PFSK-1 (cell line): ENCODE results near the gene ASB16.

Source experiments
- FOXP2 ChIP-seq: optimal IDR thresholded peaks from 2 replicates; pipeline ENCODE3; 2011; ENCODE audit warnings: borderline replicate concordance, control low read depth, inconsistent platforms; ENCODE audit not compliant: insufficient read depth; ENCODE audit errors: extremely low read length, extremely low read depth
- POLR2AphosphoS5 ChIP-seq: IDR thresholded peaks from 2 replicates; pipeline ENCODE4 v1.6.1; 2012; ENCODE audit warnings: low read depth, mild to moderate bottlenecking, control low read depth, low read length, moderate library complexity
- REST ChIP-seq, 2 experiments: IDR thresholded peaks; 2 replicates each; pipeline versions ENCODE4 v1.6.1 to v1.8.0; 2011 to 2012; ENCODE audit warnings: low read depth in 2 of 2, low read length in 2 of 2, control low read depth in 1 of 2, inconsistent platforms in 1 of 2, mild to moderate bottlenecking in 1 of 2, moderate library complexity in 1 of 2; ENCODE audit not compliant: insufficient read depth in 1 of 2
- SIN3A ChIP-seq: IDR thresholded peaks from 2 replicates; pipeline ENCODE4 v1.6.1; 2012; ENCODE audit warnings: mild to moderate bottlenecking, low read length, moderate library complexity, borderline replicate concordance; ENCODE audit not compliant: insufficient read depth
- TAF1 ChIP-seq: IDR thresholded peaks from 2 replicates; pipeline ENCODE4 v1.6.1; 2012; ENCODE audit warnings: low read length, control low read depth, borderline replicate concordance; ENCODE audit not compliant: insufficient read depth

The ASB16 gene

DNA sequence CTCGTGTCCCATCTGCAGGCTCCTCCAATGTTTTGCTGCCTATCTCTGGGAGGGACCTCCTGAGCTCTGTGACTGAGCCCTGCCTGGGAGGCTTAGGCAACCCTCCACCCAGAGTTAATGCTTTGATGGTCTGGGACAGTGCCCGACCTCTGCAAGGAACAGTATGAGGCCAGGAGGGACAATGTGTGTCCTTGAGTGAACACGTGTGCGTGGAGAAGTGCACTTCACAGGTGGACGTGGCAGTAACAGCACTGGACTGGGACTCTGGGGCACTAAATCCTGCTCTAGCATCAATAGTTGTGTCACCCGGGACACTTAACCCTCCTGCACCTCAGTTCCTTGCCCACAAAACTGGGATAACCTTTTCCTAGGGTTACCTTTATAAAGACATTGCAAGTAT is 44.4 kb downstream of the ASB16 start:
- TF ChIP-seq TAF1 (no peak), POLR2AphosphoS5 (no peak; the same call in 1 of the 2 replicates), REST (IDR thresholded peaks at IDR 0.05; ENCODE audit: insufficient read depth in 1 of 2, low read depth in 2 of 2, low read length in 2 of 2) (no peak), FOXP2 (no peak)

DNA sequence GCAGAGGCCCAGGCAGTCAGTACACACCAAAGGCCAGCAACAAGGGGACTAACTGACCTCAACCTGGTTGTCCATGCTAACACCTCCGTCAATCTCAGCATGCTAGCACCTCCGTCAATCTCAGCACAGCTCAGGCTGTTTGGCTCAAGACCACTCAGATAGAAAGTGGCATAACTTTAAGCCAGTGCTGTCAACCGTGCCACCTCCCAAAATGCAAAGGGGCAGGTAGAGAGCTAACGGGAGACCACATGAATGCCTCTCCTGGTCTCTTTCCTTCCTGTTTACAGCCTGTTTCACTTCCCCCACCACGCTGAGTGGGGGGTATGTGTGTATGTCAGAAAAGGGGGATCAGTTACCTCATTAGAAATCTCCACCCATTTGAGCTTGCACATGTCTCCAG is 45.7 kb downstream of the ASB16 start:
- TF ChIP-seq POLR2AphosphoS5 (no peak), TAF1 (no peak), REST (IDR thresholded peaks at IDR 0.05; ENCODE audit: insufficient read depth in 1 of 2, low read depth in 2 of 2, low read length in 2 of 2) (no peak), SIN3A (no peak), FOXP2 (no peak)

GRCh38 chr17:44216694-44217093 is 46.2 kb downstream of the ASB16 start:
- TF ChIP-seq POLR2AphosphoS5, result no peak
- no peak for TF ChIP-seq FOXP2
- no peak for TF ChIP-seq SIN3A
- TF ChIP-seq REST (IDR thresholded peaks at IDR 0.05; ENCODE audit: insufficient read depth in 1 of 2, low read depth in 2 of 2, low read length in 2 of 2), result no peak
- no peak for TF ChIP-seq TAF1

DNA sequence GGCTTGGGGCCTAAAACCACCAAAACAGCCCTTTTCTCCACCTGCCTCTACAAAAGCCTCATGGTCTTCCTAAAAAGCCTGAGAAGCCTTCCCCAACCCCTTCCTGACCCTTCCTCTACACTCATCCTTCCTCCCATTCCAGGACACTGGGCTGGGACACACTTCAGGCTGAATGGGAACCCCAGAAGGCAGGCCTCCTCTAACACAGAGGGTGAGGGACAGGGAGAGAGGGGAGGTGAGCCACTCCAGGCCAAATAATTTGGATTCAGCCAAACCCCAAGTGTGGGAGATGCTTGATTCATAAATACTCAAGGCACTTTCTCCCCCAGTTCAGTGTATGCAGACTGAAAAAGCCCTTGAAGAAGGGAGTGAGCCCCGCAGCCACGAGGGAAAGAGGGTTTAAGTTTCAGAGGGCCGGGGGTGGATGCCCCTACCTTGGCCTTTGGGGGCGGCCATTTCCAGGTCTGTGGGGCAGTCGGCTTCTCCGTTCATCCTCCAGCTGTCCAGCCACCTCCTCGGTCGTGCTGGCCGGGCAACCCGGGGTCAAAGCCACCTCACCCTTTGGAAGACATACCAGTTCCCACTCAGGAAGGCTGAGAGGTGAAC is 47.3 kb downstream of the ASB16 start:
- no peak for TF ChIP-seq TAF1
- TF ChIP-seq REST (IDR thresholded peaks at IDR 0.05; ENCODE audit: insufficient read depth in 1 of 2, low read depth in 2 of 2, low read length in 2 of 2), result no peak
- no peak for TF ChIP-seq SIN3A
- no peak for TF ChIP-seq FOXP2
- TF ChIP-seq POLR2AphosphoS5, result no peak; the same call in 1 of the 2 replicates
